GM18868 (cell line): Measurements from ENCODE around the gene BRD3.
"Not testable (repeated sequence)": the region's sequence is repeated elsewhere in the genome, so short reads cannot be mapped to it uniquely, and the experiment has no call there.

Source experiments
- ATAC-seq: cut with Tn5 transposase; IDR thresholded peaks from one replicate; pipeline ENCODE4 v1.9.1; 2021; ENCODE audit warnings: mild to moderate bottlenecking, moderate library complexity; ENCODE audit not compliant: unreplicated experiment

Gene BRD3

GRCh38 chr9:133995012-133995896 lies 72.6 kb downstream of the BRD3 start:
- no peak for ATAC-seq

- ATAC-seq = no peak
Measured at GRCh38 chr9:133994353-133995011, 73.3 kb downstream of the BRD3 start.

- no peak for ATAC-seq
Measured at GRCh38 chr9:133993635-133994253, 74.1 kb downstream of the BRD3 start.

- peak; percentile 57 for ATAC-seq
Measured at GRCh38 chr9:133992780-133993634, 74.8 kb downstream of the BRD3 start.

GRCh38 chr9:133991964-133992779 lies 75.7 kb downstream of the BRD3 start, which contains the start of gene VAV2:
Gene VAV2, minus strand, starts transcription at chr9:133992324. Its CDS starts 46 bp downstream, at chr9:133992278.
- ATAC-seq = peak; percentile 44

- no peak for ATAC-seq
Measured at GRCh38 chr9:133991214-133991921, 76.5 kb downstream of the BRD3 start.

GRCh38 chr9:133990366-133991213 lies 77.2 kb downstream of the BRD3 start:
- no peak for ATAC-seq

GRCh38 chr9:133989625-133990365 lies 78.0 kb downstream of the BRD3 start:
- ATAC-seq = no peak

- ATAC-seq = not testable (repeated sequence)
Measured at GRCh38 chr9:133988771-133989170, 79.1 kb downstream of the BRD3 start.

GRCh38 chr9:133987946-133988665 lies 79.7 kb downstream of the BRD3 start:
- ATAC-seq = no peak

- ATAC-seq = no peak
Measured at GRCh38 chr9:133987446-133987788, 80.4 kb downstream of the BRD3 start.

GRCh38 chr9:133986774-133987445 lies 80.9 kb downstream of the BRD3 start:
- no peak for ATAC-seq

- no peak for ATAC-seq
Measured at GRCh38 chr9:133986061-133986460, 81.8 kb downstream of the BRD3 start.

GRCh38 chr9:133982971-133983720 lies 84.7 kb downstream of the BRD3 start:
- ATAC-seq = no peak

GRCh38 chr9:133981958-133982681 lies 85.7 kb downstream of the BRD3 start:
- no peak for ATAC-seq
